ENCODE data around the gene POLR2L.

POLR2L gene

GRCh38 chr11:792535-792821 lies 49.9 kb downstream of the POLR2L start:
- DNase-seq, result no peak

- no peak for DNase-seq
These were observed 50.4 kb downstream of the POLR2L start for GRCh38 chr11:791658-792534.

DNA sequence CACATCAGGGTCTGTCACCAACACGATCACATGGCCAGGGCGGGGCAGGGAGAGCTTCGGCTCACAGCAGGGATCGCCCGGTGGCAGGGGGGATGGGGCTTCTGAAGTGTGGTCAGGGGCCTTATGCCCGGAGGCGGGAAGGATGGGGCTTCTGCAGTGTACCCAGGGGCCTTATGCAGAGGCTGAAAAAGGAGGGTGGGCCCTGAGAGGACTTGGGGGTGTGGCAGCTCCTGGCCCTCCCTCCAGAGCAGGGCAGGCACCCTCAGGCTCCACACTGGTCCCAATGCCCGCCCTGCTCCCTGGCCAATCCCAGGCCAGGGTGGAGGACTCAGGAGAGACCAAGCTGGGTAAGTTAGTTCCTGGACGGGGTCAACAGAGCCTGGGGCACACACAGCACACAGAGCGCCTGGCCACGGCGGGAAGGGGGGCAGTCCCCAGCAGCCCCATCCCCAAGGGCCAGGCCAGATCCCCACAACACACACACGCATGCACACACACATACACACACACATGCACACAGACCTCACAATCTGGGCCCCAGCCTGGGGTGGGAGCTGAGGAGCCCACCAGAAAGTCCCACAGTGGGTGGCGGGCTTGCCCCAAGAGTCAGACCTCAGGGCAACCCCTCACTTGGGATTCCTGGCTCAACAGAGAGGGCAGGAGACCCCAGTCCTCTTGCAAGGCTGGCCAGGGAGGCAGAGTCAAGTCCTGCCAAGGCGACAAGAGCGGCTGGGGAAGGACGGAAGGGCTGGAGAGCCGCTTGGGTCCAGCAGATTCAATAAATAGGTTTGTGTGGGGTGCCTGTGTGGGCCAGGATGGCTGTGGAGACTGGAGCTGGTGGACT lies 51.4 kb downstream of the POLR2L start:
- DNase-seq, result no peak

DNA sequence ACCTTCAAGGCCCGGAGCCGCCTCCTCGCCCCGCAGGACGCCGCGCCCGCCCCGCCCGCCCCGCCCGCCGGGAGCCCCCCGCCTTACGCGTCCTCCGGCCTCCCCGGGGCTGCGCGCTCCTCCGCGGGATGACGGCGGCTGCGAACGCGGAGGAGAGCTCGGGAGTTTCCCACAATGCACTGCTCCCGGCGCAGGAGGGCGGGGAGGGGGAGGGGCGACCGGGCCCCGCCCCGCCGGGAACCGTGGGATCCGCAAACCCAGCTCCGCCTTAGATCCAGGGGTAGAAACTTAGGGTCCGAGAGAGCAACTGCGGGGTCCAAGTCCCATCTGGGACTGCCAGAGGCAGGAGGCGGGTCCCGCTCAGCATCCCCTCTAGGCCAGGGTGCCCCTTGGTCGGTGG lies 52.4 kb downstream of the POLR2L start, which contains the start of gene CEND1:
Gene CEND1 (minus strand): TSS at position 148 of the 400 bp plus-strand sequence. CDS start 1,514 bp downstream, outside the sequence.
- no peak for DNase-seq
